ENCODE data around the gene ITIH2.
A peak's percentile ranks its signal among the peaks of the same experiment; 100 is the strongest.
"Not testable (repeated sequence)": the region's sequence is repeated elsewhere in the genome, so short reads cannot be mapped to it uniquely, and the experiment has no call there.

ITIH2 gene

DNA sequence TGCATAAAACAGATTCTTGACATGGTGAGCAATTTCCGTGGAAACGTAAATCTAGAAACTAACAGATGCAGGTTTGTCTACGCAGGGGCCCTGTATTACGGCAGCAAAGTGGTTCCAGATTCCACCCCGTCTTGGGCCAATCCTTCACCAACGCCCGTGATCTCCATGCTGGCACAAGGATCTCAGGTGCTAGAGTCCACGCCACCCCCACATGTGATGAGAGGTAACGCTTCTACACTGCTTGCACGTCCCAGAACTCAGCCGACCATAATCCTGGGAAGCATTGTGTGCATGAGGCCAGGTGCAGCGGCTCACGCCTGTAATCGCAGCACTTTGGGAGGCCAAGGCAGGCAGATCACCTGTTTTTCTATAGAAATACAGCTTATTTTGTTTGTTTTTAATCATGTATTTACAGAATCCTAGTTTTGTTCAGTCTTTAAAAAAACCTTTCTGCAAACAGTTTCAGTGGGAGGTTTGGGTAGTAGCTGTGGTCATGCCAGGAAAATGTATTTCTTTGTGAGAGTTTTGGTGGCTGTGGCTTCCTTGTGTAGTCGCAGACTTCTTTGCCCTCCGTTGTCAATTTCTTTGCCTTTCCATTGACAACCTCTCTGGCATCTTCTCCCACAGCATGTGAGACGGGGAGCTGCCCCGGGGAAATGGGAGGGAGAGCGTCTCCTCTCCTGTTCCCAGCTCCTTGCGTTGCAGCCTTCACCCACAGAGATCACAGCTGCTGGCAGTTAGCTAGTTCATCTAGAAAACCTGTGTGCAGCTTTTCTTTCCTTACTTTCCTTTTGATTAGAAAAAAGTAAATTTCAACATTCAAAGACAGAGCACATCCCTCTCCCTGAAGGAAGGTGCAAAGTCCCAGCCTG is 35.7 kb downstream of the ITIH2 start:
- peak in 1 of 10 donors; percentile 76 for DNase-seq
- intact Hi-C loops (cut with DNase I), result no loop called here

DNA sequence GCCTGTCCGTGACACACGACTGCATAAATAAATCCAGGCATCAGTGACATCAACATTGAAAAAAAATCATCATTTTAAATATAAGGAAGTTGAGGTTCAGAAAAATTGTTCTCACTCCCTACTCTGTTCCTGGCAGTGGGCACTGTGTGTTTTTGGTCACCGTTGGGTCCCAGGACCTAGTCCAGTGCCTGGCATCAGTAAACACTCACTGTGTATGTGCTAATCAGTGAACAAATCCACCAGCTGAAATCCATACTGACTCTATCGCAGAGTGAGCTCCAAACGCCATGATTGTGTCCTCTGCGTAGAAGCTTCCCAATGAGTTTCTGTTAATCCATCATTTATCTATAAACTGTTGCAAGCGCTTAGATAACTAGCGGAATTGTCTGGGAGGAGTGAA is 41.2 kb downstream of the ITIH2 start:
- no peak for DNase-seq
- intact Hi-C loops (cut with DNase I), result no loop called here

DNA sequence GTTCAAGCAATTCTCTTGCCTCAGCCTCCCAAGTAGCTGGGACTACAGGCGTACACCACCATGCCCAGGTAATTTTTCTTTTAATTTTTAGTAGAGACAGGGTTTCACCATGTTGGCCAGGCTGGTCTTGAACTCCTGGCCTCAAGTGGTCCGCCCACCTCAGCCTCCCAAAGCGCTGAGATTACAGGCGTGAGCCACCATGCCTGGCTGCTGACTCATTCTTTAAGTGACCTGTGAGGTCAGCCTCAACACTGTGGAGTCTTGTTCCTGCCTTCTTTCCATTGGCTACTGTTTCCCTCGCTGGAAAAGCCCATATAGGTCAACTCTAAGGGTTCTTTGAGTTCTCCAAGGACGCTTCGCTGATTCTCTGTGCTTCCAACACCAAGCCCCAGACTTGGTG is 45.5 kb downstream of the ITIH2 start:
- intact Hi-C loops (cut with DNase I), result not testable (repeated sequence)

DNA sequence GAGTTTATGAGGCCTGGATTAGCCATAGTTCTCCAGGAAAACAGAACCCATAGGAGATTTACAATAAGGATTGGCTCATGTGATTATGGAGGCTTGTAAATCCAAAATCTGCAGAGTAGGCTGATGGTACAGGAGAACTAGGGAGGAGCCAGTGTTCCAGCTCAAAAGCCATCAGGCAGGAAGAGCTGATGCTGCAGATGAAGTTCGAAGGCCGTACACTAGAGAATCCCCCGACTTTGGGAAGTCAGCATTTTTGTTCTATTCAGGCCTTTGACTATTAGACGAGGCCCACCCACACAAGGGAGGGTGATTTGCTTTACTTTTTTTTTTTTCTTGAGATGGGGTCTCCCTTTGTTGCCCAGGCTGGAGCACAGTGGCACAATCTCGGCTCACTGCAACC is 47.1 kb downstream of the ITIH2 start:
- intact Hi-C loops (cut with DNase I), result no loop called here
- DNase-seq, result no peak

More for the DNA sequence above, 45.5 kb downstream of the ITIH2 start:
- not testable (repeated sequence) for DNase-seq

DNA sequence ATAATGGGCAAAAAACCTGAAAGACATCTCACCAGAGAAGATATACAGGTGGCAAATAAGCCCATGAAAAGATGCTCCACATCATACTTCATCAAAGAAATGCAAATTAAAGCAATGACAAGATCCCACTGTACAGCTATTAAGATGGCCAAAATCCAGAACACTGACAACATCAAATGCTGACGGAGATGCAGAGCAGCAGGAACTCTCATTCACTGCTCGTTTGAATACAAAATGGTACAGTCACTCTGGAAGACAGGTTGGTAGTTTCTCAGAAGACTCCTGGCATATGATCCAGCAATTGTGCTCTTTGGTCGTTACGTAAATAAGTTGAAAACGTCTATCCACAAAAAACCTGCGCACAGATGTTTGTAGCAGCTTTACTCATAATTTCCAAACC is 49.1 kb downstream of the ITIH2 start:
- no peak for DNase-seq
- intact Hi-C loops (cut with DNase I), result no loop called here

DNA sequence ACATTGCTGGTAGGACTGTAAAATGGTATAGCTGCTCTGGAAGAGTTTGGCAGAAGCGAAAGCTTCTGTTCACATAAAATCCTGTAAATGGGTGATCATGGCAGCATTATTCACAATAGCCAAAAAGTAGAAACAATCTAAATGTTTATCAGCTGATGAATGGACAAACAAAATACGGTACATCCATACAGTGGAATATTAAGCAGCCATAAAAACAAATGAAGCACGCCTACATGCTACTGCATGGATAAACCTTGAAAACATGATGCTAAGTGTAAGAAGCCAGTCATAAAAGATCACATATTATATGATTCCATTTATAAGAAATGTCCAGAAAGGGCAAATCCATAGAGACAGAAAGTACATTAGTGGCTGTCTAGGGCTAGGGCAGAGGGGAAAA is 52.0 kb downstream of the ITIH2 start:
- no peak for DNase-seq
- intact Hi-C loops (cut with DNase I), result no loop called here

DNA sequence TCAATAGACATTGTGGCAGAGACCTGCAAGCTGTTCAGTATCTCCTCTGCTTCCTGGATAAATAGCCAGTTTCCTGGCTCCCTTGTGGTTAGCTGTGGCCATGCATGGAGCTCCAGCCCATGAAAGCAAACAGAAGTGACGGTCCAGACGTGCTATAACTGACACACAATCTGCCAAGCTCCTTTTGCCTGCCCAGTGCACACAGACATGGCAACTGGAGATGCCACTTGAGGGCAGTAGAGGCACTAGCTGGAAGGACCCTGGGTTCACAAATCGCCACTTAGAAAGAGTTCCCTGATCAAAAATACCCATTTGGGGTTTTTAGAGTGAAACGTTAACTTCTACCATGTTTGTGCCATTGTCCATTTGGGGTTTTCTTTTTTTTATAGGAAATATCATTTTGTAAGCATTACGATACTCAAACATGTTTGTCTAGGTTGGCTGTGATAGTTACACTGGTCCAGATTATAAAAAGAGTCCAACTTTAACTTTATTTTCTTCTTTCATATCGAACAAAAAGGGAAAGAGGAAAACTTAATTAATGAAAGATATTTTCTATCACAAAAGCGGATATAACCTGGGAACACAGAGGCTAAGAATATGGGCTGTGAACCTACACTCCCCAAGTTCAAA is 53.4 kb downstream of the ITIH2 start:
- peak in 3 of 10 donors; percentile 23 to 67 (median 64) for DNase-seq
- intact Hi-C loops (cut with DNase I), result no loop called here

DNA sequence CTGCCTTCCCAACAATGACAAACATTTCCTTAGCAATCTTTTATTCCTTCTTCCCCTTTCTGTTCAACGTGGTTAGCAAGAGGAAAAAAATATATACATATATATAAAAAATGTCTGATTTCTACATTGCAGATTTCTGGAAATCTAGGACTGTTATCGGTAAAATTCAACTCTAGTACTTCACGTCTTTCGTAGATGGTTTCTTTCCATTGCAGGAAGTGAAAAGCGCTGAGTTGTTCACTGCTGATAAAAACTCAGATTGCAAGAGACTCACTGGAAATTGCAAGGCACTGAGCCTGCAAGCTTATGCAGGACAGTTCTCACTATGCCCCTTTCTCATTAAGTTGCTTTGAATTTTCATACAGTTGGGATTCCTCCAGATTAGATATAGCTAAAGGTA is 60.8 kb downstream of the ITIH2 start:
- intact Hi-C loops (cut with DNase I), result no loop called here
- DNase-seq, result no peak

DNA sequence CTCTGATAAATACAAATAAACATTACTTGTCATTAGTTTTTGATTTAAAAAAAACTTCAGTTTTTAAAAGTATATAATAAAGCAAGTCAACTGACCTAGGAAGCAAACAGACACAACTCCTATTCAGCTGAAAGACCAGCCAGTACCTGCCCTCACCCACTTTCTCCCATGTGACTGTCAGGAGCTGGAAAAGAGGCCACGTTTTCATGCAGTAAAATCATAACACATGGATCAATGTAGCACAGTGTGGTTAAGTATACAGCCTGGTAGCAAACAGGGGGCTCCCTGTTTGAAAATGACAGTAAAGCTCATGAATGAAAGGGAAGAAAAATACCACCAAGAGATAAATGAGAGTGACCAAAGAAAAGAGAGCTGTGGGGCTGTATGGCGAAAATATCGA is 63.1 kb downstream of the ITIH2 start:
- DNase-seq, result no peak
- intact Hi-C loops (cut with DNase I), result no loop called here

DNA sequence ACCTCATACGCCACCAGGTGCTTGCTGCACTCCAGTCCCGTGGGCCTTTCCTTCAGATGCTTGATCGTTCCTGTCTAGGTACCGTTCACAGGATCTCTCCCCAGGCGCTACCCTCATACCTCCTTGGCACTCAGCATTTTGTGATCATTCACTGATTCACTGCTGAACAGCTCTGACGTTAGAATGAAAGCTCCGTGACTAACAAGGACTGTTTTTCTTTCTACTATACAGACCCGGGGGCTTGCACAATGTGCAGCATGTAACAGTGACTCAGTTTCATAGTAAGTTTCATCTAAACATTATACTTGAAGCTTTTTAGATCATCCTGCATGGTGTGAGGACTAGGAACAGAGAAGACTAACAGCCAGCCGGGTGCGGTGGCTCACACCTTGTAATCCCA is 64.1 kb downstream of the ITIH2 start:
- DNase-seq, result no peak
- intact Hi-C loops (cut with DNase I), result no loop called here

DNA sequence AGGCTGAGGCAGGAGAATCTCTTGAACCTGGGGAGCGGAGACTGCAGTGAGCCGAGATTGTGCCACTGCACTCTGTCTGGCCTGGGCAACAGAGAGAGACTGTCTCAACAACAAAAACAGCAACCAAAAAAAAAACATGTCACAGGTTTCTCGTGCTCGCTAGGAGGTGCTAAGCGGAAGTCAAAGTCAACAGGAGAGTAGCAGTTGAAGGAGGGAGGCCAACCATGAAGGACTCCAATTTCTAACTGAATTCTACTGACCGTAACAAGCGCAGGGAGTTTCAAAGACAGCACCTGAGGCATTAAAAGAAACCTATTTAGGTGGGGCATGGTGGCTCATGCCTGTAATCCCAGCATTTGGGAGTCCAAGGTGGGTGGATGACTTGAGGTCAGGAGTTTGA is 65.3 kb downstream of the ITIH2 start:
- intact Hi-C loops (cut with DNase I), result no loop called here
- DNase-seq, result no peak

DNA sequence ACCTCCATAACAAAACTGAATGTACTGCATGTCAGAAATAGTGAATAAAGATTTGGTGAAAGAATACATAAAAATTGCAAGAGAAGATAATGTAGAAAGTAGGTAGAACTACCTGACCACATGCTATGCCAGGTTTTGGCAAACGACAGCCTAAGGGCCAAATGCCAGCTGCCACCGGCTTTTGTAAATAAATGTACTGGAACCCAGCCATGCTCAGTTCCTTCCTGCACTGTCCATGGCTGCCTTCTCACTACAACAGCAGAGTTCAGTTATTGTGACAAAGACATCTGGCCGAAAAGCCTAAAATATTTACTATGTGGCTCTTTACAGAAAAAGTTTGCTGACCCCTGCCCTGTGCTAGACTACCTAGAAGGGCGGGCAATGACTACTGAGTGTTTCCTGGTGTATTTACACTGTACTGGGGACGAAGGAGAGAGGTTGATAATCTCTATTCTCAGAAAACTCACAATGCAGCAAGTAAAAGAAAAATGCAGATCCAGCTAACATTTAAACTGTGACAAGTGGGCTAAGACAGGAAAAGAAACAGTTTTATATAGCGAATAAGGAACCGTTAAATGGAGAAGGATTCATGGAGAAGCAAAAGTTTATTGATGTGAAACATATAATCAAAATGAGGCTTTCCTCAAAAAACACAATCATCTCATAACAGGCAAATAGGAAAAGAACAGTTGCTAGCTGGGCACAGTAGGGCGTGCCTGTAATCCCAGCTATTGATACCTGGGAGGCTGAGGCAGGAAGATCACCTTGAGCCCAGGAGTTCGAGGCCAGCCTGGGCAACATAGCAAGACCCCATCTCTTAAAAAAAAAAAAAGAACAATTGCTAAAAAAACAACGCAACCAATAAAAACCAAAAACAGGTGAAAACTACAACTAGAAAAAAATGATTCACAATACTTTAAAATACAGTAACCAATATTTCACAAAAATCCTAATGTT is 71.0 kb downstream of the ITIH2 start:
- intact Hi-C loops (cut with DNase I), result no loop called here
- DNase-seq, result no peak

DNA sequence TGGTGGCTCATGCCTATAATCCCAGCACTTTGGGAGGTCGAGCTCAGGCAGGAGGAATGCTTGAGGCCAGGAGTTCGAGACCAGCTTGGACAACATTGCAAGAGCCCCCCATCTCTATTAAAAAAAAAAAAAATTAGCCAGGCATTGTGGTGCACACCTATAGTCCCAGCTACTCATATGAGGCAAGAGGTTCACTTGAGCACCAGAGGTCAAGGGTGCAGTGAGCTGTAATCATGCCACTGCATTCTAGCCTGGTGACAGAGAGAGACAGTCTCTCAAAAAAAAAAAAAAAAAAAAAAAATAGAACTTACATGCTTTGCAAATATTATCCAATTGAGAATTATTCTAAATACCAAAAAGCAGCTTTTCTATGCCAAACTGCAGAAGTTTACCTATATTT is 73.7 kb downstream of the ITIH2 start:
- intact Hi-C loops (cut with DNase I), result no loop called here
- DNase-seq, result no peak

DNA sequence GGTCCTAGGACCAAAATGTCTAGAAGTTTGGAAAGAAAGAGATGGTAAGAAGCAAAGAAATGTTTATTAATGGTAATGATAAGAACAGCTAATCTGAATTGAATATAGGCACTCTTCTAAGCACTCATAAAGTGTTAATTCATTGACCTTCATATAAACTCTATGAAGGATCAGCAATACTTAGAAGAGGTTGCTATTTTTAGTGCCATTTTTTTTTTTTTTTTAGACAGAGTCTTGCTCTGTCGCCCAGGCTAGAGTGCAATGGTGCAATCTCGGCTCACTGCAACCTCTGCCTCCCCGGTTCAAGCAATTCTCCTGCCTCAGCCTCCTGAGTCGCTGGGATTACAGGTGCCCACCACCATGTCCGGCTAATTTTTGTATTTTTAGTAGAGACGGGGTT is 79.1 kb downstream of the ITIH2 start:
- DNase-seq; intact Hi-C loops (cut with DNase I): not testable (repeated sequence)

DNA sequence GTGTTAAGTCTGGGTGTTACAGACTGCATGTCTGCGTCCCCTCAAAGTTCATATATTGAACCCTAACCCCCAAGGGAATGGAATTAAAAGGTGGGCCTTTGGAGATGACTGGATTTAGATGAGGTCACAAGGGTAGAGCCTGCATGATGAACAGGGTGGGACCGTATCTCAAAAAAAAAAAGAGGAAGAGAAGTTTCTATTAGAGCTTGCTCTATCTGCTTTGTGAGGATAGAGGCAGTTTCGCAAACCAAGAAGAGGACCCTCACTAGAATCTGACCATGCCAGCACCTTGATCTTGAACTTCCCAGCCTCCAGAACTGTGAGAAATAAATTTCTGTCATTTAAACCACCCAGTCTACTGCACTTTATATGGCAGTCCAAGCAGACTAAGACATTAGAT is 83.3 kb downstream of the ITIH2 start:
- intact Hi-C loops (cut with DNase I), result no loop called here
- DNase-seq, result no peak

DNA sequence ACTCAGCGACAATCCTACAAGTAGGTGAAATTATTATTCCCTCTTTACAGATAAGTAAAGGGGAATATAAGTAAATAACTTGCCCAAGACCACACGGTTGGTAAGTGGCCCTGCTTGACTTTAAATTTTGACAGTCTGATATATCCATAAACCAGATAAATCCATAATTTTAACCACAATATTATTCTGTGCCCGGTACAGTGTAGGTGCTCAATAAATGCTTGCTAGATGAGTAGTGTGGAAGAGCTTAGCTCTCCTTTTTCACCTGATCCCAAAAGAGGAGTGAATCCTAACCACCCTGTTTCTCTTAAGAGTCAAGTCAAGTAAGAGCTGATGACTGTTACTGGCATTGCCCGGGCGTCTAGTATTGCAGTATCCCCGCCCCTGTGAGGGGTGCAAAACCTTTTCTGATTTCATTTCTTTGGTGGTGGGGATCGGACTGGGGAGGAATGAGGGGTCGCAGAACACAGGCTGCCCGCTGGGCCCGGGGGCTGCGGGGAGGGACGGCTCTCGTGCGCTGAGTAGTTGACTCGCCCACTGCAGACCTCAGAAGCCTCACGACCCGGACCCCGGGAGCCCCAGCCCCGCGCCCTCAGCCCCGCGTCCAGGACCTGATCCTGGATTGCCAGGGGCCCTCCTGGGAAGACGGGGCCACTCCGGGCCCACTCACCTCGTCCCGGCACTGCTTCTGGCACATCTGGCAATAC is 84.2 kb downstream of the ITIH2 start:
- intact Hi-C loops (cut with DNase I), result no loop called here
- peak in 1 of 10 donors; percentile 10 for DNase-seq

DNA sequence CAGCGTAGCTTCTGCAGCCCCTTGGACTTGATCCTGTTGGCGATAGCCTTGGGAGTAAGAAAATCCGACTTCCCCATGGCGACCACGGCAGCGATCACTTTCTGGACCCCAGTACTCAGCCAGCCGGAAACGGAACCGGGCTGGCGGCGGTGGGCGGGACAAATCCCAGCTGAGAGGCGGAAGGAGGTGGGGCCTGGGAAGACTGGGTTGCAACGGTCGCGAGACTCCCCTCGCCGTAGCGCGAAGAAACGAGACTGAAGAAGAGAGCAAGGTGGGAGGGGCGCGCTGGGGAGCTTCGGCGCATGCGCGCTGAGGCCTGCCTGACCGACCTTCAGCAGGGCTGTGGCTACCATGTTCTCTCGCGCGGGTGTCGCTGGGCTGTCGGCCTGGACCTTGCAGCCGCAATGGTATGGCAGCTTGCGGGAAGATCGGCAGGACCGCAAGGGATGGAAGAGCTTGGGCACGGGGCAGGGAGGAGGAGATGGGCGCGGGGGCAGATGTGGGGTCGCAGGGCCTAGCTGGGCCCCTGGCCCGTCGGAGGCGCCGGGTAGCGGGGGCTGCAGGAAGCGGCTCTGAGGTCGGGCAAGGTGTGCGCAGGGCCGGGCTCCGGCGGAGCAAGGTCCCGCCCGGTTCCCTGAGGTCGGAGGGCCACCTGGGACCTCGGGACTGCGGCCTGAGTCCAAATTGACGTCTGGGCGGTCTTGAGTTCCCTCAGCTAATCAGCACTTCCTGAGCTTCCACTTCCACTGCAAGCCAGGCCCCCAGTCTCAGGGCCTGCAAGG is 84.9 kb downstream of the ITIH2 start, which contains the start of the genes ATP5F1C and KIN:
ATP5F1C (plus strand) TSS at position 321 of the 782 bp plus-strand sequence; CDS start at position 352, 31 bp downstream.
KIN (minus strand) TSS at position 137 of the 782 bp plus-strand sequence; CDS start at position 77, 60 bp downstream.
- DNase-seq, result peak; percentile 95 to 100 (median 97)
- intact Hi-C loops (cut with DNase I), result loop anchor here (2.0 kb wide), 1 partner anchor 31 kb away; the partner anchor contains the start of gene TAF3

DNA sequence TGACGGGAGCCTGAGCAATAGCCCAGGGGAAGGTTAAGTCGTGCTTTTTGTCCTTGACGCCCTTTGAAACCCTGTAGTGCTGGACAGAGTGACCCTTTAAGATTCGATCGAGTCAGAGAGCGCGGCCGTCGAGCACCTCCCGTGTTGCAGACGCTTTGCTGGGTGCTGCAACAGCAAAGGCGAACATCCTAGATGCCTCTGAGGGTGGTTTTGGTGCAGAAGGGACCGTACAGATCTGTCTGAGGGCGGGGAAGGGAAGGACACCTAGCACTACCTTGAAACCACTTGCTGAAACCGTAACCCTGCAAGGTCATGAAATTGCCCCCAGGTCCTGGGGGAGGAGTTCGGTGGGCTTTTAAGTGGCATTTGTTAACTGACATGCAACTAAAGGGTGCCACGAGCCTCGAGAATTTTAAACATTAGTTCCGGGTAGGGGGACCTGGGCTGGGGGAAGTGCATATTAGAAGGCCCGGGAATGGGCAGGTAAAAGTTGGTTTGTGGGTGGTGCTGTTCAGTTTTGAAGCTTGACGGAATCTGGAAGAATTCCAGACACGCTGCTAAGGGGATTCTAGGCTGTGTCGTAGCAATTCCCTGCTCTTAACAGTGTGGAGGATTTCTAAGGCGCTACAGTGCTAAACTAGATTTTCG is 85.6 kb downstream of the ITIH2 start:
- intact Hi-C loops (cut with DNase I), result loop anchor here (2.0 kb wide), 1 partner anchor 30 kb away; the partner anchor contains the start of gene TAF3
- peak in 3 of 10 donors; percentile 7 to 75 (median 8) for DNase-seq
